COLO668 (cell line): ENCODE measurements around the gene ALKBH8.
"Not testable (repeated sequence)": the region's sequence is repeated elsewhere in the genome, so short reads cannot be mapped to it uniquely, and the experiment has no call there.

Experiments used
- DNase-seq: peaks from one replicate; lab custom pipeline; 2025; ENCODE audit not compliant: unreplicated experiment; lab: John Stamatoyannopoulos, UW

Gene ALKBH8

GRCh38 chr11:107565219-107565937 lies at the start of gene ALKBH8:
Gene ALKBH8 (minus strand): TSS chr11:107565735. CDS start chr11:107560893, 4,842 bp downstream.
- peak; percentile 72 for DNase-seq

GRCh38 chr11:107612445-107612844 lies 46.9 kb upstream of the ALKBH8 start:
- DNase-seq = no peak

- DNase-seq = no peak
Measured at GRCh38 chr11:107609400-107610218, 44.1 kb upstream of the ALKBH8 start.

- no peak for DNase-seq
Measured at GRCh38 chr11:107608809-107609208, 43.3 kb upstream of the ALKBH8 start.

GRCh38 chr11:107606141-107606540 lies 40.6 kb upstream of the ALKBH8 start:
- DNase-seq = no peak

- DNase-seq = no peak
Measured at GRCh38 chr11:107605061-107606006, 39.8 kb upstream of the ALKBH8 start.

- peak; percentile 5 for DNase-seq
Measured at GRCh38 chr11:107598225-107599139, 32.9 kb upstream of the ALKBH8 start.

- DNase-seq = no peak
Measured at GRCh38 chr11:107594736-107595135, 29.2 kb upstream of the ALKBH8 start.

GRCh38 chr11:107593951-107594350 lies 28.4 kb upstream of the ALKBH8 start:
- no peak for DNase-seq

GRCh38 chr11:107592813-107593212 lies 27.3 kb upstream of the ALKBH8 start:
- no peak for DNase-seq

- DNase-seq = no peak
Measured at GRCh38 chr11:107592231-107592590, 26.7 kb upstream of the ALKBH8 start.

GRCh38 chr11:107591378-107592230 lies 26.1 kb upstream of the ALKBH8 start:
- DNase-seq = peak; percentile 22

- peak; percentile 52 for DNase-seq
Measured at GRCh38 chr11:107590460-107591377, 25.2 kb upstream of the ALKBH8 start, which contains the start of gene ELMOD1. Gene ELMOD1 (plus strand): TSS chr11:107591147. CDS start chr11:107618190, 27,043 bp downstream.

- no peak for DNase-seq
Measured at GRCh38 chr11:107587306-107587979, 21.9 kb upstream of the ALKBH8 start.

- no peak for DNase-seq
Measured at GRCh38 chr11:107583629-107584195, 18.2 kb upstream of the ALKBH8 start.

- DNase-seq = no peak
Measured at GRCh38 chr11:107581147-107581546, 15.6 kb upstream of the ALKBH8 start.

GRCh38 chr11:107579169-107579568 lies 13.6 kb upstream of the ALKBH8 start:
- DNase-seq = not testable (repeated sequence)
